ENCODE data around the gene TGFBR3. TPM values are rescaled to one million over a fixed set of nuclear protein-coding genes. Genes with fewer than 3 reads are reported as not detected.

TGFBR3 gene
- total and polyA plus RNA-seq, 2 experiments from 2014 or later = 46.8 to 68.3 TPM

- no peaks in the 10 kb centered on the region for H4K20me1 ChIP-seq (ENCODE audit: insufficient read depth, poor library complexity, severe bottlenecking)
- H3K27me3 ChIP-seq = no peaks in the 10 kb centered on the region
- no peak overlapping the region for H3K4me3 ChIP-seq
- H3K36me3 ChIP-seq (replicated peaks; ENCODE audit: insufficient read depth, low read depth) = no peaks in the 10 kb centered on the region
- DNase-seq (ENCODE audit: low spot score) = no peak
- TF ChIP-seq EZH2phosphoT487 (IDR thresholded peaks at IDR 0.05; ENCODE audit: low read depth, severe bottlenecking, unreplicated experiment) (no peak), EZH2 (IDR thresholded peaks at IDR 0.05; ENCODE audit: borderline replicate concordance) (no peak), CTCF (IDR thresholded peaks at IDR 0.05; ENCODE audit: poor library complexity) (no peak)
- 72% methylated on average over 4 of the region's 4 CpGs for WGBS (ENCODE audit: low lambda C conversion rate, missing lambda C conversion rate)
- H3K79me2 ChIP-seq = no peaks in the 10 kb centered on the region
- H3K4me2 ChIP-seq = no peak overlapping the region
- H3K4me1 ChIP-seq (ENCODE audit: insufficient read depth) = peaks cover 6% of the 10 kb centered on the region
- H3K9me3 ChIP-seq (ENCODE audit: low read depth) = no peaks in the 10 kb centered on the region
- H3K9me2 ChIP-seq (replicated peaks; ENCODE audit: insufficient read depth) = no peaks in the 10 kb centered on the region
- no peak overlapping the region for H3K27ac ChIP-seq
- no peak overlapping the region for H2AFZ ChIP-seq
These were observed 182.9 kb downstream of the TGFBR3 start for GRCh38 chr1:91703095-91703494.

GRCh38 chr1:91701472-91701869 lies 184.5 kb downstream of the TGFBR3 start:
- TF ChIP-seq EZH2 (IDR thresholded peaks at IDR 0.05; ENCODE audit: borderline replicate concordance) (no peak), CTCF (IDR thresholded peaks at IDR 0.05; ENCODE audit: poor library complexity) (no peak), EZH2phosphoT487 (IDR thresholded peaks at IDR 0.05; ENCODE audit: low read depth, severe bottlenecking, unreplicated experiment) (no peak)
- Histone ChIP-seq H2AFZ (no peak overlapping the region), H4K20me1 (ENCODE audit: insufficient read depth, poor library complexity, severe bottlenecking) (no peaks in the 10 kb centered on the region), H3K9me3 (ENCODE audit: low read depth) (no peaks in the 10 kb centered on the region), H3K27me3 (no peaks in the 10 kb centered on the region), H3K4me2 (no peak overlapping the region), H3K79me2 (no peaks in the 10 kb centered on the region), H3K27ac (no peak overlapping the region), H3K4me1 (ENCODE audit: insufficient read depth) (peaks cover 10% of the 10 kb centered on the region), H3K4me3 (no peak overlapping the region), H3K9me2 (replicated peaks; ENCODE audit: insufficient read depth) (no peaks in the 10 kb centered on the region), H3K36me3 (replicated peaks; ENCODE audit: insufficient read depth, low read depth) (no peaks in the 10 kb centered on the region)
- 91% methylated on average over 4 of the region's 4 CpGs for WGBS (ENCODE audit: low lambda C conversion rate, missing lambda C conversion rate)
- DNase-seq (ENCODE audit: low spot score) = no peak

GRCh38 chr1:91700771-91701471 lies 185.0 kb downstream of the TGFBR3 start:
- TF ChIP-seq CTCF (IDR thresholded peaks at IDR 0.05; ENCODE audit: poor library complexity) = no peak
- TF ChIP-seq EZH2 (IDR thresholded peaks at IDR 0.05; ENCODE audit: borderline replicate concordance) = no peak
- TF ChIP-seq EZH2phosphoT487 (IDR thresholded peaks at IDR 0.05; ENCODE audit: low read depth, severe bottlenecking, unreplicated experiment) = no peak
- WGBS (ENCODE audit: low lambda C conversion rate, missing lambda C conversion rate) = 58% methylated on average over 8 of the region's 8 CpGs
- H3K27ac ChIP-seq = peak overlapping the region; percentile 0

More at GRCh38 chr1:91700771-91701471, 185.0 kb downstream of the TGFBR3 start:
- no peaks in the 10 kb centered on the region for H3K27me3 ChIP-seq
- no peak overlapping the region for H3K4me3 ChIP-seq
- no peak overlapping the region for H2AFZ ChIP-seq
- H3K4me1 ChIP-seq (ENCODE audit: insufficient read depth) = peaks cover 10% of the 10 kb centered on the region
- H3K36me3 ChIP-seq (replicated peaks; ENCODE audit: insufficient read depth, low read depth) = no peaks in the 10 kb centered on the region
- no peak for DNase-seq (ENCODE audit: low spot score)
- H4K20me1 ChIP-seq (ENCODE audit: insufficient read depth, poor library complexity, severe bottlenecking) = no peaks in the 10 kb centered on the region
- H3K9me3 ChIP-seq (ENCODE audit: low read depth) = no peaks in the 10 kb centered on the region
- H3K4me2 ChIP-seq = no peak overlapping the region
- H3K9me2 ChIP-seq (replicated peaks; ENCODE audit: insufficient read depth) = no peaks in the 10 kb centered on the region
- H3K79me2 ChIP-seq = no peaks in the 10 kb centered on the region
